ENCODE data around the gene CDH16. TPM values are rescaled to one million over a fixed set of nuclear protein-coding genes. Genes with fewer than 3 reads are reported as not detected.
"Not testable (repeated sequence)": the region's sequence is repeated elsewhere in the genome, so short reads cannot be mapped to it uniquely, and the experiment has no call there.

CDH16 gene
- total and polyA plus RNA-seq, 9 donors = 0.04 to 1.7 (median 0.11) TPM; not detected in 2

- H3K36me3 ChIP-seq (ENCODE audit: control insufficient read depth, insufficient read depth, low read length); H3K4me3 ChIP-seq (ENCODE audit: low read length); H3K27ac ChIP-seq (ENCODE audit: low read length); H3K4me1 ChIP-seq (ENCODE audit: control insufficient read depth, insufficient read depth, low read length); H3K9me3 ChIP-seq (replicated peaks; ENCODE audit: control insufficient read depth, low read depth, low read length); DNase-seq: not testable (repeated sequence)
- no CpG with 5 or more reads among the region's 17 CpGs for WGBS (ENCODE audit: insufficient coverage)
- H3K27me3 ChIP-seq (ENCODE audit: control insufficient read depth, insufficient read depth, low read length) = peaks cover 24% of the 10 kb centered on the region
Observed at GRCh38 chr16:66955363-66956153, 36.9 kb upstream of the CDH16 start.

GRCh38 chr16:66954097-66954659, 35.5 kb upstream of the CDH16 start:
- Histone ChIP-seq H3K9me3 (replicated peaks; ENCODE audit: control insufficient read depth, low read depth, low read length) (peaks cover 2% of the 10 kb centered on the region), H3K27ac (ENCODE audit: low read length) (no peak overlapping the region), H3K4me3 (ENCODE audit: low read length) (no peak overlapping the region), H3K4me1 (ENCODE audit: control insufficient read depth, insufficient read depth, low read length) (peaks cover 2% of the 10 kb centered on the region), H3K27me3 (ENCODE audit: control insufficient read depth, insufficient read depth, low read length) (peaks cover 36% of the 10 kb centered on the region), H3K36me3 (ENCODE audit: control insufficient read depth, insufficient read depth, low read length) (no peaks in the 10 kb centered on the region)
- DNase-seq = peak; percentile 85
- WGBS (ENCODE audit: insufficient coverage) = 6% methylated on average over 3 of the region's 8 CpGs

- H3K27ac ChIP-seq (ENCODE audit: low read length) = no peak overlapping the region
- H3K9me3 ChIP-seq (replicated peaks; ENCODE audit: control insufficient read depth, low read depth, low read length) = peaks cover 2% of the 10 kb centered on the region
- no peaks in the 10 kb centered on the region for H3K36me3 ChIP-seq (ENCODE audit: control insufficient read depth, insufficient read depth, low read length)
- 66% methylated on average over 7 of the region's 10 CpGs for WGBS (ENCODE audit: insufficient coverage)
- peaks cover 41% of the 10 kb centered on the region for H3K27me3 ChIP-seq (ENCODE audit: control insufficient read depth, insufficient read depth, low read length)
- DNase-seq = no peak
- H3K4me3 ChIP-seq (ENCODE audit: low read length) = no peak overlapping the region
- peaks cover 8% of the 10 kb centered on the region for H3K4me1 ChIP-seq (ENCODE audit: control insufficient read depth, insufficient read depth, low read length)
Observed at GRCh38 chr16:66953462-66954096, 34.9 kb upstream of the CDH16 start.

- 64% methylated on average over 6 of the region's 7 CpGs for WGBS (ENCODE audit: insufficient coverage)
- Histone ChIP-seq H3K27ac (ENCODE audit: low read length) (no peak overlapping the region), H3K9me3 (replicated peaks; ENCODE audit: control insufficient read depth, low read depth, low read length) (peaks cover 2% of the 10 kb centered on the region), H3K27me3 (ENCODE audit: control insufficient read depth, insufficient read depth, low read length) (peaks cover 48% of the 10 kb centered on the region), H3K4me3 (ENCODE audit: low read length) (no peak overlapping the region), H3K36me3 (ENCODE audit: control insufficient read depth, insufficient read depth, low read length) (no peaks in the 10 kb centered on the region), H3K4me1 (ENCODE audit: control insufficient read depth, insufficient read depth, low read length) (peaks cover 17% of the 10 kb centered on the region)
- no peak for DNase-seq
Observed at GRCh38 chr16:66952430-66953110, 33.9 kb upstream of the CDH16 start.

- Histone ChIP-seq H3K4me1 (ENCODE audit: control insufficient read depth, insufficient read depth, low read length) (peaks cover 21% of the 10 kb centered on the region), H3K27me3 (ENCODE audit: control insufficient read depth, insufficient read depth, low read length) (peaks cover 50% of the 10 kb centered on the region), H3K27ac (ENCODE audit: low read length) (no peak overlapping the region), H3K4me3 (ENCODE audit: low read length) (no peak overlapping the region), H3K9me3 (replicated peaks; ENCODE audit: control insufficient read depth, low read depth, low read length) (peaks cover 2% of the 10 kb centered on the region), H3K36me3 (ENCODE audit: control insufficient read depth, insufficient read depth, low read length) (no peaks in the 10 kb centered on the region)
- no CpG with 5 or more reads among the region's 4 CpGs for WGBS (ENCODE audit: insufficient coverage)
- DNase-seq = no peak
Observed at GRCh38 chr16:66950971-66951790, 32.5 kb upstream of the CDH16 start.

- no peak overlapping the region for H3K27ac ChIP-seq (ENCODE audit: low read length)
- H3K36me3 ChIP-seq (ENCODE audit: control insufficient read depth, insufficient read depth, low read length) = no peaks in the 10 kb centered on the region
- H3K27me3 ChIP-seq (ENCODE audit: control insufficient read depth, insufficient read depth, low read length) = peaks cover 50% of the 10 kb centered on the region
- no peak for DNase-seq
- peaks cover 21% of the 10 kb centered on the region for H3K4me1 ChIP-seq (ENCODE audit: control insufficient read depth, insufficient read depth, low read length)
- WGBS (ENCODE audit: insufficient coverage) = no CpG with 5 or more reads among the region's 2 CpGs
- H3K9me3 ChIP-seq (replicated peaks; ENCODE audit: control insufficient read depth, low read depth, low read length) = peaks cover 2% of the 10 kb centered on the region
- no peak overlapping the region for H3K4me3 ChIP-seq (ENCODE audit: low read length)
Observed at GRCh38 chr16:66950437-66950836, 31.8 kb upstream of the CDH16 start.

GRCh38 chr16:66949472-66949871, 30.8 kb upstream of the CDH16 start:
- Histone ChIP-seq H3K4me1 (ENCODE audit: control insufficient read depth, insufficient read depth, low read length) (peaks cover 21% of the 10 kb centered on the region), H3K36me3 (ENCODE audit: control insufficient read depth, insufficient read depth, low read length) (no peaks in the 10 kb centered on the region), H3K27ac (ENCODE audit: low read length) (no peak overlapping the region), H3K9me3 (replicated peaks; ENCODE audit: control insufficient read depth, low read depth, low read length) (peaks cover 2% of the 10 kb centered on the region), H3K27me3 (ENCODE audit: control insufficient read depth, insufficient read depth, low read length) (peaks cover 50% of the 10 kb centered on the region), H3K4me3 (ENCODE audit: low read length) (no peak overlapping the region)
- WGBS (ENCODE audit: insufficient coverage) = 57% methylated on average over 4 of the region's 6 CpGs
- no peak for DNase-seq

- Histone ChIP-seq H3K4me1 (ENCODE audit: control insufficient read depth, insufficient read depth, low read length) (peaks cover 21% of the 10 kb centered on the region), H3K9me3 (replicated peaks; ENCODE audit: control insufficient read depth, low read depth, low read length) (peaks cover 2% of the 10 kb centered on the region), H3K27ac (ENCODE audit: low read length) (no peak overlapping the region), H3K4me3 (ENCODE audit: low read length) (no peak overlapping the region), H3K36me3 (ENCODE audit: control insufficient read depth, insufficient read depth, low read length) (peaks cover 2% of the 10 kb centered on the region), H3K27me3 (ENCODE audit: control insufficient read depth, insufficient read depth, low read length) (peaks cover 48% of the 10 kb centered on the region)
- 5% methylated on average over 20 of the region's 21 CpGs for WGBS (ENCODE audit: insufficient coverage)
- DNase-seq = no peak
Observed at GRCh38 chr16:66948837-66949225, 30.1 kb upstream of the CDH16 start.

- 0% methylated on average over 29 of the region's 44 CpGs for WGBS (ENCODE audit: insufficient coverage)
- Histone ChIP-seq H3K4me1 (ENCODE audit: control insufficient read depth, insufficient read depth, low read length) (peaks cover 21% of the 10 kb centered on the region), H3K27ac (ENCODE audit: low read length) (no peak overlapping the region), H3K4me3 (ENCODE audit: low read length) (peak overlapping the region; percentile 43), H3K9me3 (replicated peaks; ENCODE audit: control insufficient read depth, low read depth, low read length) (peaks cover 2% of the 10 kb centered on the region), H3K36me3 (ENCODE audit: control insufficient read depth, insufficient read depth, low read length) (peaks cover 8% of the 10 kb centered on the region), H3K27me3 (ENCODE audit: control insufficient read depth, insufficient read depth, low read length) (peaks cover 43% of the 10 kb centered on the region)
- no peak for DNase-seq
Observed at GRCh38 chr16:66948134-66948836, 29.6 kb upstream of the CDH16 start.

All from muscle of leg (tissue), 11 donors.